ENCODE measurements around the gene MROH2A. TPM values are rescaled to one million over a fixed set of nuclear protein-coding genes. Genes with fewer than 3 reads are reported as not detected.

The MROH2A gene
- total and polyA plus RNA-seq, 9 of the 15 experiments (the other 6 are each of a cell fraction or from before 2014, with no cell fraction given), result 0.03 TPM; not detected in 8

- TF ChIP-seq, protein P1, sequence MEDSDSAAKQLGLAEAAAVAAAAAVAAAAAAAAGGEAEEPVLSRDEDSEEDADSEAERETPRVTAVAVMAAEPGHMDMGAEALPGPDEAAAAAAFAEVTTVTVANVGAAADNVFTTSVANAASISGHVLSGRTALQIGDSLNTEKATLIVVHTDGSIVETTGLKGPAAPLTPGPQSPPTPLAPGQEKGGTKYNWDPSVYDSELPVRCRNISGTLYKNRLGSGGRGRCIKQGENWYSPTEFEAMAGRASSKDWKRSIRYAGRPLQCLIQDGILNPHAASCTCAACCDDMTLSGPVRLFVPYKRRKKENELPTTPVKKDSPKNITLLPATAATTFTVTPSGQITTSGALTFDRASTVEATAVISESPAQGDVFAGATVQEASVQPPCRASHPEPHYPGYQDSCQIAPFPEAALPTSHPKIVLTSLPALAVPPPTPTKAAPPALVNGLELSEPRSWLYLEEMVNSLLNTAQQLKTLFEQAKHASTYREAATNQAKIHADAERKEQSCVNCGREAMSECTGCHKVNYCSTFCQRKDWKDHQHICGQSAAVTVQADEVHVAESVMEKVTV (CRISPR knock-in tag; IDR thresholded peaks at IDR 0.05), result no peak
Measured at GRCh38 chr2:233858331-233858730, 80.2 kb downstream of the MROH2A start (continued).

GRCh38 chr2:233862261-233862768, 84.2 kb downstream of the MROH2A start:
- Histone ChIP-seq H2AFZ (ENCODE audit: low read depth, low read length) (no peak overlapping the region), H3K9me3 (replicated peaks; ENCODE audit: control insufficient read depth, insufficient read depth, low read depth, low read length) (peaks cover 3% of the 10 kb centered on the region; the same call in 1 of the 2 replicates), H3K36me3 (ENCODE audit: control insufficient read depth, insufficient read depth, low read length) (peaks cover 18% of the 10 kb centered on the region), H3K4me2 (ENCODE audit: insufficient read depth, low read length) (no peak overlapping the region), H3K4me1 (replicated peaks in 1 of 2; ENCODE audit: control insufficient read depth in 2 of 2, insufficient read depth in 2 of 2, low read length in 2 of 2) (peaks cover 3% of the 10 kb centered on the region in 2 experiments; a peak in 4 of 5 replicates), H3K79me2 (ENCODE audit: control insufficient read depth, insufficient read depth, low read length) (peaks cover 13% of the 10 kb centered on the region), H4K20me1 (replicated peaks; ENCODE audit: control insufficient read depth, insufficient read depth, low read length) (no peaks in the 10 kb centered on the region), H3K27ac (ENCODE audit: extremely low read depth, low read depth, low read length) (no peak overlapping the region), H3K9ac (ENCODE audit: insufficient read depth in 1 of 2, low read depth in 2 of 2, low read length in 2 of 2) (no peak overlapping the region), H3K27me3 (ENCODE audit: control insufficient read depth in 2 of 2, insufficient read depth in 2 of 2, low read length in 2 of 2) (no peaks in the 10 kb centered on the region), H3K4me3 (no peak overlapping the region), H3K9me1 (ENCODE audit: control insufficient read depth, insufficient read depth, low read length) (no peaks in the 10 kb centered on the region)
- intact Hi-C loops (cut with micrococcal nuclease), result no loop called here
- no TSS peak for BruUV-seq (replicated peaks)
- ChIA-PET CTCF (ENCODE audit: low intra/inter-chr PET ratio) (no interaction called here), POLR2A (no interaction called here)
- 37% methylated on average over 3 of the region's 4 CpGs for whole genome bisulfite sequencing (ENCODE audit: insufficient coverage, low coverage, missing lambda C conversion rate)
- in situ Hi-C loops (cut with MboI), result loop anchor here (25.0 kb wide), 1 partner anchor 675 kb away; no protein-coding TSS in a partner anchor
- DNase-seq (ENCODE audit: extremely low read depth in 1 of 4, low spot score in 3 of 4) (no peak), ATAC-seq (no peak), FAIRE-seq (no peak)
- TF ChIP-seq ASH1L (IDR thresholded peaks at IDR 0.05; ENCODE audit: borderline replicate concordance, low read depth, partially characterized antibody), result no peak
- TF ChIP-seq, protein P2, sequence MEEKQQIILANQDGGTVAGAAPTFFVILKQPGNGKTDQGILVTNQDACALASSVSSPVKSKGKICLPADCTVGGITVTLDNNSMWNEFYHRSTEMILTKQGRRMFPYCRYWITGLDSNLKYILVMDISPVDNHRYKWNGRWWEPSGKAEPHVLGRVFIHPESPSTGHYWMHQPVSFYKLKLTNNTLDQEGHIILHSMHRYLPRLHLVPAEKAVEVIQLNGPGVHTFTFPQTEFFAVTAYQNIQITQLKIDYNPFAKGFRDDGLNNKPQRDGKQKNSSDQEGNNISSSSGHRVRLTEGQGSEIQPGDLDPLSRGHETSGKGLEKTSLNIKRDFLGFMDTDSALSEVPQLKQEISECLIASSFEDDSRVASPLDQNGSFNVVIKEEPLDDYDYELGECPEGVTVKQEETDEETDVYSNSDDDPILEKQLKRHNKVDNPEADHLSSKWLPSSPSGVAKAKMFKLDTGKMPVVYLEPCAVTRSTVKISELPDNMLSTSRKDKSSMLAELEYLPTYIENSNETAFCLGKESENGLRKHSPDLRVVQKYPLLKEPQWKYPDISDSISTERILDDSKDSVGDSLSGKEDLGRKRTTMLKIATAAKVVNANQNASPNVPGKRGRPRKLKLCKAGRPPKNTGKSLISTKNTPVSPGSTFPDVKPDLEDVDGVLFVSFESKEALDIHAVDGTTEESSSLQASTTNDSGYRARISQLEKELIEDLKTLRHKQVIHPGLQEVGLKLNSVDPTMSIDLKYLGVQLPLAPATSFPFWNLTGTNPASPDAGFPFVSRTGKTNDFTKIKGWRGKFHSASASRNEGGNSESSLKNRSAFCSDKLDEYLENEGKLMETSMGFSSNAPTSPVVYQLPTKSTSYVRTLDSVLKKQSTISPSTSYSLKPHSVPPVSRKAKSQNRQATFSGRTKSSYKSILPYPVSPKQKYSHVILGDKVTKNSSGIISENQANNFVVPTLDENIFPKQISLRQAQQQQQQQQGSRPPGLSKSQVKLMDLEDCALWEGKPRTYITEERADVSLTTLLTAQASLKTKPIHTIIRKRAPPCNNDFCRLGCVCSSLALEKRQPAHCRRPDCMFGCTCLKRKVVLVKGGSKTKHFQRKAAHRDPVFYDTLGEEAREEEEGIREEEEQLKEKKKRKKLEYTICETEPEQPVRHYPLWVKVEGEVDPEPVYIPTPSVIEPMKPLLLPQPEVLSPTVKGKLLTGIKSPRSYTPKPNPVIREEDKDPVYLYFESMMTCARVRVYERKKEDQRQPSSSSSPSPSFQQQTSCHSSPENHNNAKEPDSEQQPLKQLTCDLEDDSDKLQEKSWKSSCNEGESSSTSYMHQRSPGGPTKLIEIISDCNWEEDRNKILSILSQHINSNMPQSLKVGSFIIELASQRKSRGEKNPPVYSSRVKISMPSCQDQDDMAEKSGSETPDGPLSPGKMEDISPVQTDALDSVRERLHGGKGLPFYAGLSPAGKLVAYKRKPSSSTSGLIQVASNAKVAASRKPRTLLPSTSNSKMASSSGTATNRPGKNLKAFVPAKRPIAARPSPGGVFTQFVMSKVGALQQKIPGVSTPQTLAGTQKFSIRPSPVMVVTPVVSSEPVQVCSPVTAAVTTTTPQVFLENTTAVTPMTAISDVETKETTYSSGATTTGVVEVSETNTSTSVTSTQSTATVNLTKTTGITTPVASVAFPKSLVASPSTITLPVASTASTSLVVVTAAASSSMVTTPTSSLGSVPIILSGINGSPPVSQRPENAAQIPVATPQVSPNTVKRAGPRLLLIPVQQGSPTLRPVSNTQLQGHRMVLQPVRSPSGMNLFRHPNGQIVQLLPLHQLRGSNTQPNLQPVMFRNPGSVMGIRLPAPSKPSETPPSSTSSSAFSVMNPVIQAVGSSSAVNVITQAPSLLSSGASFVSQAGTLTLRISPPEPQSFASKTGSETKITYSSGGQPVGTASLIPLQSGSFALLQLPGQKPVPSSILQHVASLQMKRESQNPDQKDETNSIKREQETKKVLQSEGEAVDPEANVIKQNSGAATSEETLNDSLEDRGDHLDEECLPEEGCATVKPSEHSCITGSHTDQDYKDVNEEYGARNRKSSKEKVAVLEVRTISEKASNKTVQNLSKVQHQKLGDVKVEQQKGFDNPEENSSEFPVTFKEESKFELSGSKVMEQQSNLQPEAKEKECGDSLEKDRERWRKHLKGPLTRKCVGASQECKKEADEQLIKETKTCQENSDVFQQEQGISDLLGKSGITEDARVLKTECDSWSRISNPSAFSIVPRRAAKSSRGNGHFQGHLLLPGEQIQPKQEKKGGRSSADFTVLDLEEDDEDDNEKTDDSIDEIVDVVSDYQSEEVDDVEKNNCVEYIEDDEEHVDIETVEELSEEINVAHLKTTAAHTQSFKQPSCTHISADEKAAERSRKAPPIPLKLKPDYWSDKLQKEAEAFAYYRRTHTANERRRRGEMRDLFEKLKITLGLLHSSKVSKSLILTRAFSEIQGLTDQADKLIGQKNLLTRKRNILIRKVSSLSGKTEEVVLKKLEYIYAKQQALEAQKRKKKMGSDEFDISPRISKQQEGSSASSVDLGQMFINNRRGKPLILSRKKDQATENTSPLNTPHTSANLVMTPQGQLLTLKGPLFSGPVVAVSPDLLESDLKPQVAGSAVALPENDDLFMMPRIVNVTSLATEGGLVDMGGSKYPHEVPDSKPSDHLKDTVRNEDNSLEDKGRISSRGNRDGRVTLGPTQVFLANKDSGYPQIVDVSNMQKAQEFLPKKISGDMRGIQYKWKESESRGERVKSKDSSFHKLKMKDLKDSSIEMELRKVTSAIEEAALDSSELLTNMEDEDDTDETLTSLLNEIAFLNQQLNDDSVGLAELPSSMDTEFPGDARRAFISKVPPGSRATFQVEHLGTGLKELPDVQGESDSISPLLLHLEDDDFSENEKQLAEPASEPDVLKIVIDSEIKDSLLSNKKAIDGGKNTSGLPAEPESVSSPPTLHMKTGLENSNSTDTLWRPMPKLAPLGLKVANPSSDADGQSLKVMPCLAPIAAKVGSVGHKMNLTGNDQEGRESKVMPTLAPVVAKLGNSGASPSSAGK (IDR thresholded peaks at IDR 0.05), result no peak
- TF ChIP-seq, protein P3, sequence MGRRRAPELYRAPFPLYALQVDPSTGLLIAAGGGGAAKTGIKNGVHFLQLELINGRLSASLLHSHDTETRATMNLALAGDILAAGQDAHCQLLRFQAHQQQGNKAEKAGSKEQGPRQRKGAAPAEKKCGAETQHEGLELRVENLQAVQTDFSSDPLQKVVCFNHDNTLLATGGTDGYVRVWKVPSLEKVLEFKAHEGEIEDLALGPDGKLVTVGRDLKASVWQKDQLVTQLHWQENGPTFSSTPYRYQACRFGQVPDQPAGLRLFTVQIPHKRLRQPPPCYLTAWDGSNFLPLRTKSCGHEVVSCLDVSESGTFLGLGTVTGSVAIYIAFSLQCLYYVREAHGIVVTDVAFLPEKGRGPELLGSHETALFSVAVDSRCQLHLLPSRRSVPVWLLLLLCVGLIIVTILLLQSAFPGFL (CRISPR knock-in tag; IDR thresholded peaks at IDR 0.05), result no peak
- no peak for TF ChIP-seq ZNF224 (CRISPR knock-in tag; IDR thresholded peaks at IDR 0.05)
- TF ChIP-seq CBFA2T2 (conservative IDR thresholded peaks at IDR 0.05), result no peak
